OCI-LY1 (cell line): Measurements from ENCODE around the gene PDLIM5.

Experiments
- H2AFZ ChIP-seq: fragments of 200-600 bp; sonication (generic), shearing (Covaris generic); 2 replicates; pipeline ENCODE4 v1.6.0; 2014; ENCODE audit warnings: antibody characterized with exemption, mild to moderate bottlenecking, low read length
- H3F3A ChIP-seq: fragments of 200-600 bp; sonication (generic), shearing (Covaris generic); 2 replicates; pipeline ENCODE4 v1.6.0; 2014; ENCODE audit warnings: mild to moderate bottlenecking, antibody characterized with exemption, low read length, moderate library complexity; ENCODE audit not compliant: insufficient read depth
- H3K27ac ChIP-seq: fragments of 200-600 bp; sonication (generic); 2 replicates; pipeline ENCODE4 v1.5.1; 2014; ENCODE audit warnings: low read length, mixed run types, mild to moderate bottlenecking, low read depth; ENCODE audit not compliant: poor library complexity, severe bottlenecking
- H3K27me3 ChIP-seq: fragments of 200-600 bp; sonication (generic); 2 replicates; pipeline ENCODE4 v1.6.0; 2014; ENCODE audit warnings: antibody characterized with exemption, mild to moderate bottlenecking, low read length, moderate library complexity; ENCODE audit not compliant: insufficient read depth
- H3K36me3 ChIP-seq: fragments of 200-600 bp; sonication (generic); 2 replicates; pipeline ENCODE4 v1.6.1; 2014; ENCODE audit warnings: mild to moderate bottlenecking, antibody characterized with exemption, low read length, moderate library complexity, mixed read lengths; ENCODE audit not compliant: insufficient read depth
- H3K4me1 ChIP-seq: fragments of 200-600 bp; sonication (generic); 2 replicates; pipeline ENCODE4 v1.5.1; 2014; ENCODE audit warnings: mild to moderate bottlenecking, low read length, moderate library complexity; ENCODE audit not compliant: insufficient read depth, severe bottlenecking
- H3K4me2 ChIP-seq: fragments of 200-600 bp; sonication (generic), shearing (Covaris generic); 2 replicates; pipeline ENCODE4 v1.6.1; 2014; ENCODE audit warnings: low read length
- H3K4me3 ChIP-seq: fragments of 200-600 bp; sonication (generic); 2 replicates; pipeline ENCODE4 v1.5.1; 2014; ENCODE audit warnings: low read length, low read depth, mild to moderate bottlenecking, mixed read lengths; ENCODE audit not compliant: poor library complexity, severe bottlenecking
- H3K79me2 ChIP-seq: fragments of 200-600 bp; shearing (Covaris generic); 2 replicates; pipeline ENCODE4 v1.6.1; 2016; ENCODE audit warnings: mixed run types, low read length, mixed read lengths; ENCODE audit not compliant: insufficient read depth
- H3K9ac ChIP-seq: fragments of 200-600 bp; sonication (generic), shearing (Covaris generic); 2 replicates; pipeline ENCODE4 v1.6.1; 2014; ENCODE audit warnings: mild to moderate bottlenecking, low read length, mixed read lengths
- H3K9me2 ChIP-seq: fragments of 200-600 bp; sonication (generic), shearing (Covaris generic); 2 replicates; pipeline ENCODE4 v1.6.1; 2014; ENCODE audit warnings: low read depth, mild to moderate bottlenecking, low read length, mixed read lengths
- H3K9me3 ChIP-seq: fragments of 200-600 bp; shearing (Covaris generic); 2 replicates; pipeline ENCODE4 v1.6.1; 2014; ENCODE audit warnings: low read length, mixed read lengths
- H4K20me1 ChIP-seq: fragments of 200-600 bp; sonication (generic), shearing (Covaris generic); 2 replicates; pipeline ENCODE4 v1.6.0; 2016; ENCODE audit warnings: mild to moderate bottlenecking, low read length; ENCODE audit not compliant: insufficient read depth
- CTCF ChIP-seq: fragments of 200-600 bp; sonication (generic), shearing (Covaris generic); IDR thresholded peaks from 2 replicates; pipeline ENCODE4 v1.5.1; 2017; ENCODE audit warnings: mild to moderate bottlenecking, antibody characterized with exemption, low read length, moderate library complexity, mixed read lengths
- EZH2 ChIP-seq: fragments of 200-600 bp; sonication (generic), shearing (Covaris generic); IDR thresholded peaks from 2 replicates; pipeline ENCODE4 v1.8.0; 2017; ENCODE audit warnings: borderline replicate concordance, mixed run types, mild to moderate bottlenecking, antibody characterized with exemption, low read length, moderate library complexity, mixed read lengths

The PDLIM5 gene

GRCh38 chr4:94407846-94408245, 43.9 kb upstream of the PDLIM5 start:
- no peak overlapping the region for H3K27ac ChIP-seq
- no peaks in the 10 kb centered on the region for H3K36me3 ChIP-seq
- no peaks in the 10 kb centered on the region for H3K9me2 ChIP-seq
- H3K79me2 ChIP-seq: no peaks in the 10 kb centered on the region
- no peaks in the 10 kb centered on the region for H4K20me1 ChIP-seq
- no peak overlapping the region for H3K4me3 ChIP-seq
- no peaks in the 10 kb centered on the region for H3K4me1 ChIP-seq
- H3K4me2 ChIP-seq: no peak overlapping the region
- H3K9ac ChIP-seq: no peak overlapping the region
- H2AFZ ChIP-seq: no peak overlapping the region
- TF ChIP-seq CTCF (no peak), EZH2 (no peak)
- no peaks in the 10 kb centered on the region for H3K9me3 ChIP-seq
- no peaks in the 10 kb centered on the region for H3F3A ChIP-seq
- no peaks in the 10 kb centered on the region for H3K27me3 ChIP-seq

GRCh38 chr4:94408549-94409374, 43.0 kb upstream of the PDLIM5 start:
- H2AFZ ChIP-seq: no peak overlapping the region
- TF ChIP-seq CTCF (no peak), EZH2 (no peak)
- H4K20me1 ChIP-seq: no peaks in the 10 kb centered on the region
- H3K4me2 ChIP-seq: no peak overlapping the region
- no peaks in the 10 kb centered on the region for H3K36me3 ChIP-seq
- no peaks in the 10 kb centered on the region for H3K4me1 ChIP-seq
- H3K79me2 ChIP-seq: no peaks in the 10 kb centered on the region
- no peak overlapping the region for H3K4me3 ChIP-seq
- no peak overlapping the region for H3K9ac ChIP-seq
- no peak overlapping the region for H3K27ac ChIP-seq
- H3K9me3 ChIP-seq: no peaks in the 10 kb centered on the region
- no peaks in the 10 kb centered on the region for H3F3A ChIP-seq
- H3K9me2 ChIP-seq: no peaks in the 10 kb centered on the region
- H3K27me3 ChIP-seq: no peaks in the 10 kb centered on the region

GRCh38 chr4:94409375-94409679, 42.4 kb upstream of the PDLIM5 start:
- H3K4me2 ChIP-seq: no peak overlapping the region
- H3K9me2 ChIP-seq: no peaks in the 10 kb centered on the region
- no peaks in the 10 kb centered on the region for H3K36me3 ChIP-seq
- no peak overlapping the region for H3K4me3 ChIP-seq
- H3K27ac ChIP-seq: no peak overlapping the region
- H3K9me3 ChIP-seq: no peaks in the 10 kb centered on the region
- H3K27me3 ChIP-seq: no peaks in the 10 kb centered on the region
- no peaks in the 10 kb centered on the region for H3K4me1 ChIP-seq
- no peak for TF ChIP-seq EZH2
- no peak for TF ChIP-seq CTCF
- no peaks in the 10 kb centered on the region for H3K79me2 ChIP-seq
- H3K9ac ChIP-seq: no peak overlapping the region
- H3F3A ChIP-seq: no peaks in the 10 kb centered on the region
- no peak overlapping the region for H2AFZ ChIP-seq
- H4K20me1 ChIP-seq: no peaks in the 10 kb centered on the region
